ENCODE results near the gene GRID1. TPM values are rescaled to one million over a fixed set of nuclear protein-coding genes. Genes with fewer than 3 reads are reported as not detected.

Gene GRID1
- total and polyA plus RNA-seq, 9 of the 15 experiments (the other 6 are each of a cell fraction or from before 2014, with no cell fraction given), result 0.01 to 7.2 (median 1.2) TPM

GRCh38 chr10:85611746-85612377 lies 754.7 kb downstream of the GRID1 start:
- CTCF ChIA-PET (ENCODE audit: low intra/inter-chr PET ratio), result no interaction called here
- no TSS peak for BruUV-seq (replicated peaks)
- no peak overlapping the region for H3K4me3 ChIP-seq
- no peak for TF ChIP-seq JUN (IDR thresholded peaks at IDR 0.05; ENCODE audit: borderline replicate concordance, low read depth, low read length)
- no peak for TF ChIP-seq JUN (CRISPR knock-in tag; IDR thresholded peaks at IDR 0.05; ENCODE audit: borderline replicate concordance)
- TF ChIP-seq NCOA2 (IDR thresholded peaks at IDR 0.05; ENCODE audit: partially characterized antibody in 2 of 2), result no peak
- no peak for TF ChIP-seq ARID3B (CRISPR knock-in tag; IDR thresholded peaks at IDR 0.05; ENCODE audit: borderline replicate concordance)
- no peak for TF ChIP-seq BDP1 (IDR thresholded peaks at IDR 0.05; ENCODE audit: insufficient read depth, insufficient read length)
- no peak for TF ChIP-seq ZNF766 (CRISPR knock-in tag; conservative IDR thresholded peaks at IDR 0.05)
- H2AFZ ChIP-seq (ENCODE audit: low read depth, low read length), result no peak overlapping the region
- H4K20me1 ChIP-seq (replicated peaks; ENCODE audit: control insufficient read depth, insufficient read depth, low read length), result no peaks in the 10 kb centered on the region
- POLR2A ChIA-PET, result no interaction called here
- H3K9me1 ChIP-seq (ENCODE audit: control insufficient read depth, insufficient read depth, low read length), result no peaks in the 10 kb centered on the region
- DNase-seq (ENCODE audit: extremely low read depth in 1 of 4, low spot score in 3 of 4) (no peak), ATAC-seq (no peak), FAIRE-seq (no peak)
- 15% methylated on average over 7 of the region's 7 CpGs for WGBS (ENCODE audit: insufficient coverage, low coverage, missing lambda C conversion rate)
- H3K27ac ChIP-seq (ENCODE audit: extremely low read depth, low read depth, low read length), result no peak overlapping the region
- no peaks in the 10 kb centered on the region for H3K9me3 ChIP-seq (replicated peaks; ENCODE audit: control insufficient read depth, insufficient read depth, low read depth, low read length)
- in situ Hi-C loops (cut with MboI) (no loop called here), intact Hi-C loops (cut with micrococcal nuclease) (no loop called here)
- H3K36me3 ChIP-seq (ENCODE audit: control insufficient read depth, insufficient read depth, low read length), result no peaks in the 10 kb centered on the region
- H3K27me3 ChIP-seq (ENCODE audit: control insufficient read depth in 2 of 2, insufficient read depth in 2 of 2, low read length in 2 of 2), result no peaks in the 10 kb centered on the region
- no peaks in the 10 kb centered on the region for H3K79me2 ChIP-seq (ENCODE audit: control insufficient read depth, insufficient read depth, low read length)
- H3K4me2 ChIP-seq (ENCODE audit: insufficient read depth, low read length), result no peak overlapping the region
- H3K9ac ChIP-seq (ENCODE audit: insufficient read depth in 1 of 2, low read depth in 2 of 2, low read length in 2 of 2), result no peak overlapping the region
- no peaks in the 10 kb centered on the region for H3K4me1 ChIP-seq (replicated peaks in 1 of 2; ENCODE audit: control insufficient read depth in 2 of 2, insufficient read depth in 2 of 2, low read length in 2 of 2)
